GM18870 (cell line): Measurements from ENCODE around the gene CYB5D1.

Experiments used
- ATAC-seq: cut with Tn5 transposase; IDR thresholded peaks from one replicate; pipeline ENCODE4 v1.9.1; 2021; ENCODE audit warnings: moderate library complexity; ENCODE audit not compliant: unreplicated experiment

CYB5D1 gene

DNA sequence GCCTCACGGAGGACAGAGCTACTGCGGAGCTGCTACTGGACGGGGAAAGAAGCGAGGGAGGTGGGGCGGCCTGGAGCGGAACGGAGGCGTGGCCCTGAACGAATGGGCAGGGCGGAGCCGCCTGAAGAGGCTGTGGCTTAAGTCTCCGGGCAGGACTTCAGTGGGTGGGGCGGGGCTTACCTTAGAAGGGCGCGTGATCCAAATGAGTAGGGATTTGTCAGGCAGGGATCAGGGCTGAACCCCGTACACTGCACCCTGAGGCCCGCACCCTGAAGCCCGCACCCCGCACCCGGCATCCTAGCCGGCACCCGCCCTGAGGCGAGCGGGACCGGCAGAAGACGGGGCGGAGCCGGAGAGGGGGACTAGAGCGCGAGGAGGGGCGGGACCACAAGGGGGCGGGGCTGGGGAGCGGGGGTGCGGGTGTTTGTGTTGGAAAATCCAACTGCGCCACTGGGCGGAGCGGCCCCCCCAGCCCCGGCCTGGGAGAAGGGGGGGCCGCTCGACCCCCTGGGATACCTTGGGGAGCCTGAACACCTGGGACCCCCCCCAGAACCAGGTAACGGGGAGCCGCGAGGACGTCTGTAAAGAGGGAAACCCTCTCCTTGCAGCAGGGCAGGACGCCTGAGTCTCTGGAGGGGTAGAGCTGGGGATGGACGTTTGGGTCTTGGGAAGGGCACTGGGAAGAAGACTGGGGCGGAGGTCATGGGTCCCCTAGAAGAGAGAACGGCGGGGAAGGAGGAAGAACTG, 23.8 kb upstream of the CYB5D1 start, which contains the start of gene KDM6B:
KDM6B (plus strand) TSS at position 423 of the 747 bp plus-strand sequence. CDS start 11,338 bp downstream, outside the sequence.
- ATAC-seq = no peak

DNA sequence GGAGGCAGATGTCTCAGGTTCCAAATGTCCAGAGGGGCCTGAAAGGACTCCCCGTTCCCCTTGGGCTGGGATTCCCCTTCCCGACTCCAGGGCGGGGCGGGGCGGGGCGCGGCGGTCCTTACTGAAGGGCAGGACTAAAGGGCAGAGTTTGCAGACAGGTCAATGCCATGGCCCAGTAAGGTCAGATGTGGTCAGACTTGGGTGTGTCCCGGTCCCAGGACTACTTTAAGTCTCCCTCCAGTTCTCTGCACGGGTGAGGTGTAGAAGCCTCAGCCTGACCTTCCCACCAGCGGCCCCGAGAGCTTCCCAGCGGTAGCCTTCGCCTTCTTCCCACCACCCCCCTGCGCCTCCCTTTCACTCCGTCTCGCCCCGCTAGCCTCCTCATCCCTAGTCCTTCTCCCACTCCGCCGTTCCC, 23.3 kb upstream of the CYB5D1 start:
- no peak for ATAC-seq

DNA sequence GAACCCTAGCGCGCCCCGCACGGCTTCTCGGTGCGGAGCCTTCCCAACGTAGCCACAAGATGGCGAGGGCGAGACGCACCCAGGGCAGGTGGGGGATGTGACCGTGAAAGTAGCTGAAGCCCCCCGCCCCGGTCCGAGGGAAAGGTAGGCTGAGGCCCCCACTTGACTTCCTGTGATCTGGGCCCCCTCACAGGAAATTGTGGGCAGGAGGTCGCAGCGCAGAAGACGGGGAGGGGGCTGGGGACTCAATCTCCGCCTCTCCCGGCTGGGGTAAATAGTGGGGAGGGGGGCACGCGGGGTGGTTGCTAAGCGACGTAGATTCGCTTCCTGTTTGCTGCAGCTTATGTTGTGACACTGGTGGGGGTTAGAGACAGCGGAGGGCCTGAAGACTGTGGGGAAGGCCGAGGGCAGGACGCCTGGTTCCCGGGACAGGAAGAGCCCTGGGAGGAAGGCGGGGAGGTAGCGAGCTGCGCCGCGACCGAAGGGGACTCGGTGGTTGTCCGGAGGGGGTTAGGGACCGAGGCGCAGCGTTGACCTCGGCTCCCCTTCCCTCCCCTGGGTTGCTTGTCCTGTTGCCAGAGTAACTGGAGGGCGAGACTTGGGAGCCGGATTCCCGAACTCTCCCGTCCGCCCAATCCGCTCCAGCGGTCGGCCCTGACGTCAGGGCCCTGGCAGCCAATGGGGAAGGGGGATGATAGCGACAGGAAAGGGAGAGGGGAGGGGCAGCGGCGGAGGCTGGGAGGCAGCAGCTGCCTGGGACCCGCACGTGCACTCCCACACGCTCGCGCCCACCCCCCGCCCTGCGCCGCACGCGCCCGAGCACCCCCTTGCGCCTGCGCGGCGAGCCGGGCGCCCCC, 22.6 kb upstream of the CYB5D1 start:
- ATAC-seq = peak; percentile 34

DNA sequence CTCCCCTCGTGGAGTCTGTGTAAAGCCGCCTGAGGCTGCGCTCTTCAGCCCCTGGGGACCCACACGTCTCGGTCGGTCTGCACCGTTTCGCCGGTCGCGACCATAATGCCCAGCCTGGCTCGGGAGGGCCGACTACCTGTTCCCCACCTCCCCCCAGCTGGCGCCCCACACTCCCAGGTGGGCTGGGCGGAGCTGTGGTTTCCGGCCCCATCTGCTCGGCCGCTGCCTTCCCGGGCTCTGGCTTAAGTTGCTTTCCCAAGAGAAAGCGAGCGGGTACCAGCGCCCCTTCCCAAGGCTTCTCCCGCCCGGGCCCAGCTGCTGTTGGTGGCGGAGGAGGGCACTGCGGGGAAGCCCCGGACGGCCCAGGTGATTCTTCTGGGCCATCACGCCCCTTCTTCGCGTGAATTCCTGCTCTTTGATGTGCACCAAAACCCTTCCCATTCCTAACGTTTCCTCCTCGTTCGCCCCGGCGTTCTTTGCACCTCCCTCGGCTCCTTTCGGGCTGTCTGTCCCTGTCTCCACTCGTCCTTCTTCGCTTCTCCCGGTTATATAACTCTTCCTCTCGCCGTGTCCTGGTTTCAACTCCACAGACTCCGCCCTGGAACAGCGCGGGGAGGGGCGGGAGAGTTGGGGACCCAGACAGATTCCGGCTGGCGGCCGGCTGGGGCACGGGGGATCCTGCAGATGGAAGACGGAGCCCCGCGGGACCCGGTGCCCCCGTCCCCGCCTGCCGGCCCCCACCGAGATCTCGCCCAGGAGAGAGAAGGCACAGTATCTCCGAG, 21.8 kb upstream of the CYB5D1 start:
- peak; percentile 16 for ATAC-seq

DNA sequence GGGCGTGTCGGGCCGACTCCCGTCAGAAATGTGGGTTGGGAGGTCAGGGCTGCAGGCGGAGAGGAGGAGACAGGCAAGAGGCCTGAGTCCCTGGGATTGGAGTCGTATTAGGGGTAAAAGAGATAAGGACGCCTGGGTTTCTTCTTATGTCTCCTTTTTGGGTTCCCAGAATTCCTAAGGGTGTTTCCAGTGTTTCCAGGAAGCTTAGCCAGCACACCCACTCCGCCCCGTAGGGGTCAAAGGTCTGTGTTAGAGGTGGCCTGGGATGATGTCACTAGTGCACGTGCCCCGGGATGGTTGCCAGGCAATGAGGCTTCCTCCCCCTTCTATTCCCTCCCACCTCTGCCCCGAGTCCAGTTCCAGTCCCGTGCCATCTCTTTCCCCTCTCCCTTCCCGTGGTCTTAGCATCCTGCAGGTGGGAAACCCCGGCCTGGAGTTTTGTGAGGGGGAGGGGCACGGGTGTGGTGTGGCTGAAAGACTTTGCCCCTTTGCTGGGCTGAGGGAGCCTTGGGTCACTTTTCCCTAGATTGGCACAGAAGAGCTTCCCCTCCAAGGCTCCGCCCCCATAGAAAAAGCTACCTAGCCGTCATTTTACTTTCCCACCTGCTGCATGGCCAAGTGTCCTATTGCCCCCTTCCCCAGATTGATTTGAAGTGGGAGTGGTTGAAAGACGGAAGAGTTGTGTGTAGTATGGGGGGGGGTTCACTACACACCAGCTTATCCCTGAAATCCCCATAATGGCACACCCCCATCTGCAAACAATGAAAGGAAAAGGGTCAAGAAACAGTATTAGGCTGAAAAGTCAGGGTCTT, 21.0 kb upstream of the CYB5D1 start:
- ATAC-seq = no peak

DNA sequence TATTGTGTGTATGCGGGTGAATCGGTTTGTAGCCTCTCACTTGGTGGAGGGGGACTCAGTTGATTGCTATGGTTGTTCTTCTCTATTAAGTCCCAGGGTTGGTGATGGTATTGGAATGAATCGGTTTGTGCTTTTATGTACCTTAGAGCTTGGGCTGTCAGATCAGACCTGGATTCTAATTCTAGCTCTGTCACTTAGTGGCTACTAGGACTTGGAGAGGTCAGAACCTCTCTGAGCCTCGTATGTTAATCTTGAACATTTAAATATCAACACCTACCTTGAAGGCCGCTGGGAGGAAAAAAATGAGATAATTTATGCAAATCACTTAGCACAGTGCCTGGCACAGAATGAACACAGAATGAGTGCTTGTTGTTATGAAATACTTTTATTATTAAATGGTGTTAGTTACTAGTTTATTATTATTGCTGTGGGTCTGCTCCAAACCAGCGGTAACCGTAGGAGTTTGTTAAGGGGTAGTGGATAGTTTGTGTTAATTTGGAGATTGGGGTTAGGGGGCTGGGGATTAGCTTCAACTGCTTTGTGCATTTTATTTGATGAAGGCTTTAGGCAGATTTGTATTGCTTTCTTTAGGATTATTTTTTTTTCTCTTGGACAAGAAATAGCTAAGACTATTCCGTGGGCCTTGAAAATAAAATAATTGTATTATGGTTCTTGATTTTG, 20.3 kb upstream of the CYB5D1 start:
- no peak for ATAC-seq

DNA sequence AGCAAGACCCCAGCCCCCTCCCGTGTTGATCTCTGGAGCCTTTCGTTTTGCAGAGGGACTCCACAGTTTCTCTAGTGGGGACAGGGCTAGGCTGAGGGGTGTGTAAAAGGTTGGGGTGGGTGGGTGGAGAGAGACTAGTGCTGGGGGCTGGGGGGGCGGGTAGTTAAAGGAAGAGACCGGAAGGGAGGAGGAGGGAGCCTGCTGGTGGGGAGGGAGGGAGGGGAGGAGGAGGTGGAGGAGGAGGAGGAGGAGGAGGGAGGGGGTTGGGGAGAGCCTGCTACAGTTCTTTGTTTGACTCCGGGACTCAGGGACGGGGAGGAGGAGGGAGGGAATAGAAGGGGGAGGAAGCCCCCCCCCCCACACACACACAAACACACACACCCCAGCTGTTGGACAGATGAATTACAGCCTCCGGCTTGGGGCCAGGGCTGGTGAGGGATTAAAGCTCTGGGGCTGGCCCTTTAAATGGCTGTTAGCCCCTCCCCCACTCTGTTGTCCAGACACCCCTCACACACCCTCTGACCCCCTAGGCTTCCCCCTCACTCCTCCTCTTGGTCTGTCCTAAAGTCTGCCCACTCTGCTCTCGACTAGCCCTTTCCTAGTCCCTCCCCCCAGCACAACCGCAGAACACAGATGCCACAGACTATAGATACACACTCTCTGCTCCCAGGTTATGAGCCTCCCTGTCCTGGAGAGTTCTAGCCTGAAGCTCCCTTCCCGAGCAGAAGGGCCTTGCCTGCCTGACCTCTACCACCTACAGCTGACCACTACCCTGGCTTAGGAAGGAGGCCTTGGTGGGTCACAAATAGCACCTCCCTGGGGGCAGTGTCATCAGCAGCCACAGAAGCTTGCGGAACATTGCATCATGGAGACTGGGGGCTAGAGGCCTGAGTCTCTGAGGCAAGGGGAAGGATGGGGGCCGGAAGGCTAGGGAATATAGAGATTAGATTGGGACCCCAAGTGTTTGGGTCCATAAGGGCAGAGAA, 19.4 kb upstream of the CYB5D1 start:
- ATAC-seq = no peak

DNA sequence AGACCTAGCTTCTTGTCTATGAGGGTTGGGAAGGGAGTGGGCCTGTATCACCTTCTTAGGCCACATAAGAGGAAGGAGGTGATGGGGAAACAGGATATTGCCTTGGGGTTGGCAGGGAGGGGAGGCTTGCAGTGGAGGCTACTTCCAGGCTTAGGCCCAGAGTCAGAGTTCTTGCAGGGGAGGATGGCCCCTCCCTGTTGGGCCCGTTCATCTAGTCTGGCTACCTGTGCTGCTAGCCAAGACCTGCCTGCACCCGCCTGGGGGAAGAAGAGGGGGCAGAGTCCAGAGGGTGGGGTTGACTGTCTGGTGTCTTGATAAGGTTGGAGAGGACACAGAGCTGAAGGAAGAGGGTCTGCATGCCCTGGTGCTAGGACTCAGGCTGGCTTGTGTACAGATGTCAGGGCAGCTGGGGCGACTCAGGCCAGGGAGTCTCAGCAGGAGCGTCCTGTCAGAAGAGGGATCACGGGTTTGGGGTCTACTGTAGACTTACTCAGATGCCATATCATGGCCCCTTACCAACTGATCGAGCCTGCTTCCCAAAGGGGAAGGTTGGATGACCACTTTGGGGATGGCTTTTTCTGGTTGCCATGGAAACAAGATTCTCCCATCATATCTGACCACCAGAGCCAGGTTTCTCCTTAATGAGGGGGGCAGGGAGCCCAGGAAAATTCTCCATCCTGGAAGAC, 18.5 kb upstream of the CYB5D1 start:
- ATAC-seq = no peak

DNA sequence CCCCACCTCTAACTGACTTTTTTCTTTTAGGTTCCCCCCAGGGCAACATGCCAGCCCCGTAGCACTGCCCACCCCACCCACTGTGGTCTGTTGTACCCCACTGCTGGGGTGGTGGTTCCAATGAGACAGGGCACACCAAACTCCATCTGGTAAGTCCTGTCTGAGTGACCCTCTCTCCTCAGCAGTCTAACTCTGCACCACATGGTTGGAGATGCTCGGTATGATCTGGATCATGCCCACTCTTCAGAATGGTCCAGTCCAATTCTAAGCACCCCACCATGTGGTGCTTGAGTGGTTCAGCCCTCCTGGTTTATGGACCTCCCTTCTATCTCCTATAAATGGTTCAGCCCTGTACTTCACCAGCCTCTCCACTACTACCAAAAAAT, 17.9 kb upstream of the CYB5D1 start:
- no peak for ATAC-seq

DNA sequence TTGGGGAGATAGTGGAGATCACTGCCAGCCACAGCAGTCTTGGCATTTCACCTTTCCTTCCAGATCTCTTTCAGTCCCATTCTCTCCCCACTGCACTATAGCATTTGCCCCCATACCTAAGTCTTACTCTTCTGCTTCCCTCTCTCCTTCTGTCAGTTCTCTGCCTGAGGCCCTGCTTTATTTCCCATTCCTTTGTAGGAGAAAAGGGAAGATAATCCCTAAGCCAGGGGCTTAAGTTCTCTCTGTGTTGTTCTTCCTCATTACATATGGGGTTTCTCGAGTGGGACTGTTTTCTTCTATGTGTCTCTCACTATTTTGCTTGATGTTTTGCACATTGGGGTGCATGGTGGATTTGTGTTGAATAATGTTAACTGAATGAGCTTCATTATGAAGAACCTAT, 17.4 kb upstream of the CYB5D1 start:
- no peak for ATAC-seq

DNA sequence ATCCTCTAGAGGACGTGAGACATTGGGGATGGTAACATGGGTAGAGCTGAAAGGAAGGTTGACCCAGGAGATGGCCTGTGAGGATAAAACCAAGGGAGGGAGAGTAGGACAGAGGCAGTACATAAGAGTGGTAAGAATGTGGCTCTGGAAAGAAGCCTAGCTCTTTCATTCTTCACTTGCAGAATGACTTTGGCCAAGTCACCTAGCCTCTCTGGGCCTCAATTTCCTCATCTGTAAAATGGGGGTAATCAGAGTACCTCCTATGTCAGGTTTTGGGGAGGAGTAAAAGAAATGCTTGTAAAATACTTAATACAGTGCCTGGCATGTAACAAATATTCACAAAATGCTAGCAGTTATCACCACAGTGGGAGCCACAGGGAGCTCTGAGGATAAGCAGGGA, 16.9 kb upstream of the CYB5D1 start:
- ATAC-seq = no peak

DNA sequence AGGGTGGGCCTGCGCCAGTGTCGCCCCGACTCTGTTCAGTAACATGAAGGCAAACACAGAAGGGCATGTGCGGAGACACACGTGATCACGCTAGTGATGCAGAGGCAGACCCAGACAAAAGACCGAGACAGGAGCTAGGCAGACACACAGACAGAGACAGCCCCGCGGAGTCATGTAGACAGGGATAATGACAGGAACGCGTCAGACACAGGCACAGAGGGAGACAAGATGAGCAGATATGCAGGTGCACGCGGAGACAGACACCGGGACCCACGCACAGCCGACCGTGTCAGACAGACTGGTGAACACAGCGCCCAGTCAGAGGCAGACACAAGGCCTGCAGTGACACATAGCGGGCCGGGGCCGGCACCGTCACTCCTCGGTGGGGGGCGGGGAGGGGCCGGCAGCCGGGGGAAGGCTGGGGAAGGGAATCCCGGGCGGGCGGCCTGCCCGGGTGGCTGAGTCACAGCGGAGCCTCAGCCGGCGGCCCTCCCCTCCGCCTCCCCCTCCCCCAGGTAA, 16.3 kb upstream of the CYB5D1 start:
- no peak for ATAC-seq

DNA sequence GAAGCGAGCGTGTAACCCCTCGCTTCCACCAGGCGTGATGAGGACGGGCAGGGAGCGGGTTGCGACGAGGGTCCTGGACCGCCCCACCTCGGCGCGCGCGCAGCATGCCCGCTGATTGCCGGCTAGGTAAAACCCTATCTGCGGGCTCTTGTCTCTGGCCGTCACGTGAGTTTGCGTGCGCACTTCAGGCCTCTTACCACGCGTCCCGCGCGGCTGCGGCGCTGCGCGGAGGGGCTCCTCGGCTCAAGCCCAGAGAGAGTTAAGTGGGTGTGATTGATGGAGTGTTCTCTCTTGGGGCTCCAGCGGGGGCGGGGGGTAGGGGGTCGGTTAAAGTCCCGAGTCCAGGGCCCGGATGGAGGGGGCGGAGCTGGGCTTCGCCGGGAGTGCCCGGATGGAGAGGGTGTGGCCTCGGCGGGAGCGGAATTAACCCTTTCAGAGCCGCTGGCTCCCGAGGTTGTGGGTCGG, 15.9 kb upstream of the CYB5D1 start:
- no peak for ATAC-seq

DNA sequence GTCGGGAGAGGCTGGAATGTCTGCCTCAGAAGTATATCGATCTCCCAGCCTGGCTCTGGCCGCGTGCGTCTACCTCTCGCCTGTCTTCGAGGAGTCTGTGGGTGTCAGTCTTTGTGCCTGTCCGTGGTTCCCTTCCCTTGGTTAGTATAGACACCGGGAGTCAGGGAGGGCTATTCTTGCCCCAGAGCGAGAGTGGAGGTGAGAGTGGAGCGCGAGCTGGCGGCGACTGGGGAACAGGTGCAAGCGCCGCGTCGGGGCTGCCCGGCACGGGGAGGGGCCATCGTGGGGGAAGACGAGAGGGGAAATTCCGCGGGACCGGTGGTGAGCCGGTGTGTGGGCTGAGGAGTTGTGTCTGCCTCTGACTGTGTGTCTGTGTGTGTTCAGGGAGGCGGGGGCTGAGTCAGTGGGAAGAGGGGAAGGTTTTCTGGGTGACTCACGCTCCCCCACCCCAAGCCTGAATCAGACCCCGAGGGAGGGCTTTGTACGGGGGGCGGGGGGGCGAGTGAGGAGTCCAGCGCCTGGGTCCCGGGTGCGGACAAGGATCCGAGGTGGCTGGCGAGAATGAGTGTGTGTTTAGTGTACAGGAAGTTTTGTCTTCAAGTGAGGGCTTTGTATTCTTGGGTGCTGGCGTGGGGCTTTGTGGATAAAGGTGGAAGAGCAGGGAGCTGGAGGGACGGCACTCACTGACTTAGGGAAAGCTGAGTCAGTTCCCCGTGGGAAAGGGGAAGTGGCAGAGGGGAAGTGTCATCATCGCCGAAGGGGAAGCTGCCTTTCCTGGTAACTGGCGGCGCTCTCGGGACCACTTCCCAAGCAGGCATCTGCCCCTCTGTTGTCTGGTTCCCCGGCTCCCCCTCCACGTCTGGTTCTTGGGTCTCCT, 15.2 kb upstream of the CYB5D1 start:
- no peak for ATAC-seq

DNA sequence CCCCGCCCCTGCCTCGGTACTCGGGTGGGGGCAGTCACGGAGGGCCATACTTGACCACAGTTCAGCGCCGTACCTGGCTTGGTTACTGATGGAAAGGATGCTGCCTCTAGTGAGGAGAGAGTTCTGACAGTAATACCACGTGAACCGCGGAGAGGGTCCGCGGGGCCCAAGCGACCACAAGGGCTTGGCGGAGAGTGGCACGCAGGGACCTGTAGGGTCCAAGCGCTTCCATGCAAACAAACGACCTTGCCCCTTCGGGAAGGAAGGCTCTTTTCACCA, 14.6 kb upstream of the CYB5D1 start:
- ATAC-seq = no peak

DNA sequence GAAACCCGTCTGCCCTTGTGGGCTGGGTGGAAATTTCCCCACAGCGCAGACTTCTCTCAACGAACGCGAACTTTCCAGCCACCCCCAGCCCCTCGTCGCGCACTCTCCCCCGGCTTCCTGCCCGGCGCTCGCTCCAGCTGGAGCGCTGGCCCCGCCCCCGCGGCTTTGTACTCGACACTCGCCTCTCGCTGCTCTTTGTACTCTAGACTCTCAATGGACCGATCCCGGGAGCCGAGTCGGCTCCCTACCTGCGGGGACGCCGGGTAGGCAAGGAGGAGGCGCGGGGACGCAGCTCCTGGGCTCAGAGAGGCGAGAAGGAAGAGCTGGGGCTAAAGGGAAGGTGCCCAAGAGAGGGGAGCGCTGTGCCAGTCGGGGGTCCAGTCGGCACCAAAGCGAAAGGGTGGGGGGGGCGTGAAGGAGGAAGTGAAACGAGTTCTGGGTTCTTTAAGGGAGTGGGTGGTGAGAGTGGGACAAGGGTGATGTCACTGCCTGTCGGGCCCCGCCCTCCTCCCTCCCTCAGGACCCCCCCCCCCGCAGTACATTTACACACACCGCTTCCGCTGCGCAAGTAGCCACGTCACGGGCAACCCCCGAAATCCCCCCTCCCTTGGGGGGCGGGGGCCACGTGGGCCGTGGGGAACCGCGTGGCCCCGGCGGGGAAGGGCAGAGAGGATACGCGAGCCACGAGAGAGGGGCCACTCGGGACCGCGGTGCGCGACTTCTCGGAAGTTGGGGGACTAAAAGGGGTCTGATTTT, 14.1 kb upstream of the CYB5D1 start:
- no peak for ATAC-seq
